ACC112 (cell line): Measurements from ENCODE around the gene IL17RC.
A peak's percentile ranks its signal among the peaks of the same experiment; 100 is the strongest.

ENCODE experiments used
- H2AFZ ChIP-seq: fragments of 200-600 bp; sonication (generic); one replicate; pipeline ENCODE4 v1.6.0; 2017; ENCODE audit warnings: antibody characterized with exemption, low read length; ENCODE audit not compliant: unreplicated experiment
- H3K27ac ChIP-seq: fragments of 200-600 bp; sonication (generic); 2 replicates; pipeline ENCODE4 v1.5.1; 2014; ENCODE audit warnings: low read depth, mild to moderate bottlenecking, antibody characterized with exemption, low read length, moderate library complexity
- H3K27me3 ChIP-seq: fragments of 200-600 bp; sonication (generic); 2 replicates; pipeline ENCODE4 v1.6.1; 2014; ENCODE audit warnings: mild to moderate bottlenecking, antibody characterized with exemption, low read length, moderate library complexity, mixed read lengths; ENCODE audit not compliant: insufficient read depth
- H3K36me3 ChIP-seq: fragments of 200-600 bp; sonication (generic); 2 replicates; pipeline ENCODE4 v1.6.1; 2016; ENCODE audit warnings: mild to moderate bottlenecking, antibody characterized with exemption, low read length, moderate library complexity, mixed read lengths; ENCODE audit not compliant: insufficient read depth
- H3K4me1 ChIP-seq: fragments of 200-600 bp; sonication (generic); one replicate; pipeline ENCODE4 v1.6.1; 2016; ENCODE audit warnings: low read length, mixed read lengths; ENCODE audit not compliant: insufficient read depth, unreplicated experiment, control insufficient read depth
- H3K4me3 ChIP-seq: fragments of 200-600 bp; sonication (generic); 2 replicates; pipeline ENCODE4 v1.5.1; 2014; ENCODE audit warnings: mild to moderate bottlenecking, low read depth, low read length
- H3K79me2 ChIP-seq: fragments of 200-600 bp; sonication (generic); one replicate; pipeline ENCODE4 v1.6.0; 2016; ENCODE audit warnings: low read length; ENCODE audit not compliant: control insufficient read depth, unreplicated experiment, insufficient read depth

The IL17RC gene

GRCh38 chr3:9965200-9965875, 48.4 kb downstream of the IL17RC start:
- Histone ChIP-seq H3K27ac (no peak overlapping the region), H2AFZ (no peak overlapping the region), H3K27me3 (no peaks in the 10 kb centered on the region), H3K4me3 (no peak overlapping the region), H3K4me1 (peaks cover 10% of the 10 kb centered on the region), H3K79me2 (no peaks in the 10 kb centered on the region), H3K36me3 (peaks cover 36% of the 10 kb centered on the region)

- Histone ChIP-seq H3K4me1 (peaks cover 25% of the 10 kb centered on the region), H2AFZ (no peak overlapping the region), H3K4me3 (no peak overlapping the region), H3K27me3 (no peaks in the 10 kb centered on the region), H3K36me3 (peaks cover 41% of the 10 kb centered on the region), H3K27ac (no peak overlapping the region), H3K79me2 (no peaks in the 10 kb centered on the region)
These were observed 49.9 kb downstream of the IL17RC start for GRCh38 chr3:9966841-9967240.

GRCh38 chr3:9969632-9970019, 52.7 kb downstream of the IL17RC start:
- peaks cover 26% of the 10 kb centered on the region for H3K4me1 ChIP-seq
- peak overlapping the region; percentile 38; the same call in 1 of the 2 replicates for H3K4me3 ChIP-seq
- H3K27me3 ChIP-seq, result no peaks in the 10 kb centered on the region
- H2AFZ ChIP-seq, result no peak overlapping the region
- peaks cover 2% of the 10 kb centered on the region for H3K79me2 ChIP-seq
- H3K36me3 ChIP-seq, result peaks cover 45% of the 10 kb centered on the region
- H3K27ac ChIP-seq, result peak overlapping the region; percentile 96

GRCh38 chr3:9970020-9970652, 53.2 kb downstream of the IL17RC start:
- H3K27ac ChIP-seq, result peak overlapping the region; percentile 96
- peaks cover 2% of the 10 kb centered on the region for H3K79me2 ChIP-seq
- H2AFZ ChIP-seq, result no peak overlapping the region
- H3K4me3 ChIP-seq, result peak overlapping the region; percentile 38; the same call in 1 of the 2 replicates
- H3K36me3 ChIP-seq, result peaks cover 47% of the 10 kb centered on the region
- peaks cover 26% of the 10 kb centered on the region for H3K4me1 ChIP-seq
- H3K27me3 ChIP-seq, result no peaks in the 10 kb centered on the region

GRCh38 chr3:9976721-9977709, 60.1 kb downstream of the IL17RC start:
- H3K36me3 ChIP-seq, result peaks cover 14% of the 10 kb centered on the region; the same call in 1 of the 2 replicates
- peak overlapping the region; percentile 39; the same call in 1 of the 2 replicates for H3K4me3 ChIP-seq
- H3K4me1 ChIP-seq, result peaks cover 36% of the 10 kb centered on the region
- H2AFZ ChIP-seq, result no peak overlapping the region
- H3K79me2 ChIP-seq, result peaks cover 19% of the 10 kb centered on the region
- peak overlapping the region; percentile 90 for H3K27ac ChIP-seq
- no peaks in the 10 kb centered on the region for H3K27me3 ChIP-seq

- H3K36me3 ChIP-seq, result peaks cover 9% of the 10 kb centered on the region; the same call in 1 of the 2 replicates
- H3K27ac ChIP-seq, result peak overlapping the region; percentile 63
These were observed 61.9 kb downstream of the IL17RC start for GRCh38 chr3:9978710-9979305.

GRCh38 chr3:9980251-9980650, 63.4 kb downstream of the IL17RC start:
- no peak overlapping the region; the same call in 1 of the 2 replicates for H3K27ac ChIP-seq
- H3K4me1 ChIP-seq, result peaks cover 38% of the 10 kb centered on the region
- no peak overlapping the region for H2AFZ ChIP-seq
- peaks cover 32% of the 10 kb centered on the region for H3K79me2 ChIP-seq
- peaks cover under 1% of the 10 kb centered on the region; the same call in 1 of the 2 replicates for H3K36me3 ChIP-seq
- no peak overlapping the region for H3K4me3 ChIP-seq
- no peaks in the 10 kb centered on the region for H3K27me3 ChIP-seq

More at GRCh38 chr3:9978710-9979305, 61.9 kb downstream of the IL17RC start:
- Histone ChIP-seq H3K4me3 (no peak overlapping the region), H3K4me1 (peaks cover 36% of the 10 kb centered on the region), H3K27me3 (no peaks in the 10 kb centered on the region), H3K79me2 (peaks cover 26% of the 10 kb centered on the region), H2AFZ (no peak overlapping the region)
